Esophagus muscularis mucosa (tissue), 4 donors: ENCODE data around the gene B3GALT4. TPM values are rescaled to one million over a fixed set of nuclear protein-coding genes. Genes with fewer than 3 reads are reported as not detected.

Source experiments
- DNase-seq: peaks from one replicate; pipeline ENCODE4 v3.0.0-alpha.2; 2017; ENCODE audit errors: extremely low spot score
- H3K27ac ChIP-seq, 4 donors: fragments of 200-600 bp; sonication (generic); replicated peaks in 1 of 4; 1 replicate in 3 of 4; 2 replicates in 1 of 4; pipeline ENCODE4 v1.5.1; 2016 to 2019; ENCODE audit warnings: mild to moderate bottlenecking in 1 of 4
- H3K27me3 ChIP-seq, 4 donors: fragments of 200-600 bp; sonication (generic); one replicate each; pipeline versions ENCODE4 v1.5.1 to v1.6.0; 2016 to 2019
- H3K36me3 ChIP-seq, 4 donors: fragments of 200-600 bp; sonication (generic); one replicate each; pipeline ENCODE4 v1.5.1; 2016 to 2019
- H3K4me1 ChIP-seq, 4 donors: fragments of 200-600 bp; sonication (generic); one replicate each; pipeline ENCODE4 v1.5.1; 2016 to 2019
- H3K4me3 ChIP-seq, 4 donors: fragments of 200-600 bp; sonication (generic); 1 replicate in 2 of 4; 2 replicates in 2 of 4; pipeline ENCODE4 v1.5.1; 2016 to 2019; ENCODE audit warnings: mild to moderate bottlenecking in 4 of 4, moderate library complexity in 1 of 4
- H3K9me3 ChIP-seq, 4 donors: fragments of 200-600 bp; sonication (generic); 1 replicate in 3 of 4; 2 replicates in 1 of 4; pipeline ENCODE4 v1.5.1; 2016 to 2019
- CTCF ChIP-seq, 3 experiments: fragments of 200-600 bp in 2 of 3; fragments of 450-650 bp in 1 of 3; sonication (generic) in 2 of 3; IDR thresholded peaks; one replicate each; pipeline ENCODE4 v1.5.1; 2017 to 2019; ENCODE audit warnings: antibody characterized with exemption in 3 of 3, mild to moderate bottlenecking in 2 of 3, moderate library complexity in 1 of 3
- EP300 ChIP-seq: sonication (generic); formaldehyde crosslinking; IDR thresholded peaks from one replicate; pipeline ENCODE4 v1.6.1; 2017; ENCODE audit warnings: antibody characterized with exemption
- POLR2A ChIP-seq: fragments of 450-650 bp; IDR thresholded peaks from one replicate; pipeline ENCODE4 v1.6.1; 2017; ENCODE audit warnings: antibody characterized with exemption, moderate library complexity, mild to moderate bottlenecking, low read depth
- POLR2AphosphoS5 ChIP-seq, 2 donors: sonication (generic); formaldehyde crosslinking; IDR thresholded peaks; one replicate each; pipeline ENCODE4 v1.6.1; 2017; ENCODE audit warnings: antibody characterized with exemption in 2 of 2
- WGBS: methylation state at CpG from one replicate; pipeline ENCODE4 v1.1.5; 2018; 5-methylcytosine and 5-hydroxymethylcytosine counted together
- intact Hi-C: fragments of 100-400 bp; cut with DNase I; formaldehyde crosslinking; loops from one replicate; pipeline ENCODE4 v1.15.1; 2023
- total RNA-seq, 4 donors: library from RNA; depleted of rRNA; stranded (reverse); fragments of >200 nt; gene quantifications; one replicate each; pipeline versions ENCODE4 v1.1.0 to v1.2.1, GENCODE V29; 2016

Gene B3GALT4
- total RNA-seq, 4 donors from 2014 or later: 13.1 to 26.8 (median 24.2) TPM

DNA sequence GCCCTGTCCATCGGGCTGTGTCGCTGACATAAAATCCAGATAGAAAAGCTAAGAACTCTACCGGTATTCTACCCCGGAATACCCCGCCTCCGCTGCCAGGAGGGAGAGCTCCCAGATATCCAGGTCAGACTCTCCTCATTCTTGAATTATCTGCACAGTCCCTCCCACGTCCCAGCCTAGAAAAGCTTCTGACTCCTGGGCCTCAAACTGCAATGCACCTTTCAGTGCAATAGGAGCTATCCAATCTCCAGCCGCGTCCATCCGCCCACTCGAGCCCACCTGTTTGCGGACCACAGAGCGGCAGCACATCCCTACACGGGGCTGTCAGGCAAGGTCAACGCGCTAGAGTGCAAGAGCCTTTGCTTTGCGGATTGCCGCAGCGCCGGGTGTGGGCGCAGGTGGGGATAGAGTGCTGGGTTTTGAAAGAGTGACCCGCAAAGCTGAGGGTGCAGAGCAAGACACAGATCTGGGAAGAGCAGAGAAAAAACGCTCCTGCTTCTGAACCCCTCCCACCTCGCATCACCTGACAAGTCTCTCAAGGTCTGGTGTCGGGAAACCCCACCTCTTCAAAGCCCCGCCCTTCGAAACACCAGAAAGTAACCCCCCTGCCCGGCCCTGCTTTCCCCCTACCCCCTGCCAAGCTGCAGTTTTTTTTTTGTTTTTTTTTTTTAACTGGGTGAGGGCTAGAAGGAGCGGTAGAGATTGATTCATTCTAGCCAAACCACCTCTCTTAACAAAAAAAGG is 35.6 kb downstream of the B3GALT4 start:
- Histone ChIP-seq H3K27ac (peak overlapping the region; percentile 88 to 96 (median 96)), H3K27me3 (no peaks in the 10 kb centered on the region), H3K4me1 (peaks cover 33 to 60% (median 52%) of the 10 kb centered on the region in 4 donors), H3K36me3 (peaks cover 0 to 30% (median 22%) of the 10 kb centered on the region in 4 donors), H3K9me3 (no peaks in the 10 kb centered on the region), H3K4me3 (peak overlapping the region; percentile 59 to 96 (median 89))
- intact Hi-C loops: loop anchor here (5.0 kb wide), 1 partner anchor 40 kb away; the partner anchor contains the start of genes RPS18 and VPS52
- DNase-seq: no peak
- WGBS: 7% methylated on average over 21 of the region's 29 CpGs
- TF ChIP-seq EP300 (no peak), POLR2A (no peak), POLR2AphosphoS5 (IDR thresholded peaks at IDR 0.05) (peak in 1 of 2 donors; percentile 5), CTCF (IDR thresholded peaks at IDR 0.05) (no peak)

DNA sequence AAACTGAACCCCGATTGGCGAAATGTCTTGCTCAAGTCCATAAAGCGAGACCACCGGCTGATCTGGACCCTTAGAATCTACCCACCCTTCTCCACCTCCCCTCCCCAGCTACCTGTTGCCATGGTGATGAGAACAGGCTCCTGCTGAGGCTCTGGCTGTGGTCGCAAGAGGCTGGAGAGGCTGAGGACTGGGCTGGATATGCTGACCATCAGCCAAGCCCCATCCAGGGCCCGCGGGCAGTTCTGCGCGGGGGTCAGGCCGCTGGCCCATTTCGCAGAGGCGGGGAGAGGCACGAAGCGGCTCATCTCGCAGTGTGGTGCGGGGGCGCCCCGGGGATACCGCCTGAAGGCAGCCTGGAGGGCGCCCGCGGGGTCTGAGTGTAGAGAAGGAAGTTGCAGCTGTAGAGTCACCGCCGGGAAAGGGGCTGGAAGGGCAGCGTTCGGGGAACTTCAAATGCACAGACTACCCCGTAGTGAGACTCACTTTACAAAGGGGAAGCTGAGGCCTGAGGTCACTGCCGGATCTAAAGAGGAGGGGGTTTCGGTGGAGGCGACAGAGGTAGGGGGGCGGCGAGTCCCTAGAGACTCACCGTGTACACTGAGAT is 36.3 kb downstream of the B3GALT4 start:
- H3K4me3 ChIP-seq: peak overlapping the region; percentile 59 to 96 (median 89)
- 2% methylated on average over 18 of the region's 33 CpGs for WGBS
- TF ChIP-seq POLR2AphosphoS5 (IDR thresholded peaks at IDR 0.05) (no peak), CTCF (IDR thresholded peaks at IDR 0.05) (no peak), EP300 (no peak), POLR2A (no peak)
- H3K4me1 ChIP-seq: peaks cover 34 to 63% (median 54%) of the 10 kb centered on the region in 4 donors
- intact Hi-C loops: loop anchor here (5.0 kb wide), 1 partner anchor 41 kb away; the partner anchor contains the start of genes RPS18 and VPS52
- H3K27ac ChIP-seq: peak overlapping the region; percentile 88 to 96 (median 96)
- no peaks in the 10 kb centered on the region for H3K27me3 ChIP-seq
- H3K36me3 ChIP-seq: peaks cover 0 to 30% (median 21%) of the 10 kb centered on the region in 4 donors
- no peak for DNase-seq
- no peaks in the 10 kb centered on the region for H3K9me3 ChIP-seq

DNA sequence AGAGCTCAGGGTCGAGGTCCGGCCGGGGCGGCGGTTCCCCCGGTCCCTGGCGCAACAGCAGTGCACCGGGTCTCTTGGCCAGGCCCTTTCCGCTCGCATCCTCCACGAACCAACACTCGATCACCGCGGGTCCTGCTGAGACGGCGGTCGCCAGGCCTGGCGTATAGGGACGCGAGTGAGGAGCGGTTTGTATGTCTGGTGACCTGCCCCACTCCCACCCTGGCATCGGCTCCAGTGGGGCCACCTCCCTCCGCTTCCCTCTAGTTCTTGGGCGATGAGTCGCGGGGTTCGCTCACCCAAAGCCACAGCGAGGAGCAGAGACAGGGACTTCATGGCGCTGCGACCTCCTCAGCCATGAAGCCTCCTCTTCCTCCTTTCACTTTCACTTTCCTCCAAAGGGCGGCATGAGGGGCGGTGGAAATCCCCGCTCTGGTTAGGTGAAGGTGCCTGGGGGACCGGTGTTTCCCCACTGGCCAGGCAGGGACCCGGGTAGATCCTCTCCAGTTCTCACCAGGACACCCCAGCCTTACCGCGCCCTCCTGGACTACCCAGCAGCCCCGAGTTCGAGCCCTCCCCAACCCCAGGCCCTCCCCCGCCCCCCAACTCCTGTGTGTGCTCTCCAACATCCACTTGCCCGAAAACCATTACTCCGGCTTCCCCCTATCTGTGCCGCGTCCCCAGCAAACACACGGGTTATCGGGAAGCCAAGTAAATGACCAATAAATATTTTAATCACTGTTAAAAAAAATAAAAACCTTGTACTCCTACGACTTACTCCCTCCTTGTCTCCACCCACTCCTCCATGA is 37.0 kb downstream of the B3GALT4 start, which contains the start of gene TAPBP:
Gene TAPBP (minus strand): TSS at position 370 of the 806 bp plus-strand sequence. CDS start 37 bp downstream, at position 333.
- WGBS: 0% methylated on average over 28 of the region's 47 CpGs
- Histone ChIP-seq H3K27ac (peak within 1 kb of the TSS; percentile 88 to 96 (median 96)), H3K4me1 (peaks cover 40 to 70% (median 61%) of the 10 kb centered on the region in 4 donors), H3K4me3 (peak within 1 kb of the TSS; percentile 59 to 96 (median 89)), H3K27me3 (no peaks in the 10 kb centered on the region), H3K9me3 (no peaks in the 10 kb centered on the region), H3K36me3 (peaks cover 3 to 28% (median 25%) of the 10 kb centered on the region in 4 donors)
- intact Hi-C loops: loop anchor here (5.0 kb wide), 1 partner anchor 42 kb away; the partner anchor contains the start of genes RPS18 and VPS52
- TF ChIP-seq POLR2AphosphoS5 (IDR thresholded peaks at IDR 0.05) (peak; percentile 70 to 78), CTCF (IDR thresholded peaks at IDR 0.05) (no peak)
- no peak for DNase-seq

DNA sequence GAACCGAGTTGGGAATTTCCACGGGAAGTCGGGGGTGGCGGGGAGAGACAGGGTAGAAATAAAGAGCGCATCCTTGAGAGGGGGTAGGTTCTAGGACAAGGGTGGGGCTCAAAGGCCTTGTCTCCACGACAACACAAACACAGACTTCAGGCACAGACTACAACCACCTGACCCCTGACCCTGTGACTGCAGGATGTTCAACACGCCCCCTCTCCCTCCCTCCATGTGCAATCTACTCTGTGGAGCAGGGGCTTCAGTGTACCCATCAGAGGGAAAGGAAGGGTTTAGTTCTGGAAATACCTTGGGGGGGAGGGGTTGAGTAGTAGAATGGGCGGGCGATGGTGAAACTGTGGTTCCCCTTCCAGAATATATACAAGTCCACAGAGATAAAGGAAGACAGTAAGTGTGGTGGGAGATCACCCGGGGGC is 37.6 kb downstream of the B3GALT4 start:
- intact Hi-C loops: loop anchor here (5.0 kb wide), 1 partner anchor 42 kb away; the partner anchor contains the start of genes RPS18 and VPS52
- peaks cover 40 to 76% (median 67%) of the 10 kb centered on the region in 4 donors for H3K4me1 ChIP-seq
- no peak for TF ChIP-seq POLR2A
- TF ChIP-seq POLR2AphosphoS5 (IDR thresholded peaks at IDR 0.05): peak; percentile 2 to 13

More for the DNA sequence above, 37.6 kb downstream of the B3GALT4 start:
- peaks cover 9 to 34% (median 30%) of the 10 kb centered on the region in 4 donors for H3K36me3 ChIP-seq
- peak; percentile 93 for DNase-seq
- no peaks in the 10 kb centered on the region for H3K9me3 ChIP-seq
- peak overlapping the region; percentile 59 to 96 (median 89) for H3K4me3 ChIP-seq
- 3% methylated on average over 8 of the region's 10 CpGs for WGBS
- no peaks in the 10 kb centered on the region for H3K27me3 ChIP-seq
- H3K27ac ChIP-seq: peak overlapping the region; percentile 88 to 96 (median 96)
